ENCODE data around the gene SCNN1B.

GRCh38 chr16:23333034-23333579 lies 31.0 kb downstream of the SCNN1B start:
- TF ChIP-seq CTCF (IDR thresholded peaks at IDR 0.05; ENCODE audit: insufficient read depth, low read length) (no peak), POLR2AphosphoS5 (IDR thresholded peaks at IDR 0.05; ENCODE audit: low read depth) (no peak), GABPA (IDR thresholded peaks at IDR 0.05; ENCODE audit: low read depth) (no peak), REST (IDR thresholded peaks at IDR 0.05; ENCODE audit: insufficient replicate concordance, low read depth) (no peak)
